ENCODE data around the gene ZNF408.
A peak's percentile ranks its signal among the peaks of the same experiment; 100 is the strongest.
"Not testable (repeated sequence)": the region's sequence is repeated elsewhere in the genome, so short reads cannot be mapped to it uniquely, and the experiment has no call there.

The ZNF408 gene

GRCh38 chr11:46693597-46694012 is 7.2 kb upstream of the ZNF408 start:
- H3K27ac ChIP-seq (ENCODE audit: low read depth, low read length) = no peak overlapping the region
- H3K36me3 ChIP-seq (ENCODE audit: control insufficient read depth, insufficient read depth, low read length) = peaks cover 28% of the 10 kb centered on the region
- no peak overlapping the region for H3K9ac ChIP-seq (ENCODE audit: low read length)

GRCh38 chr11:46694072-46694471 is 6.8 kb upstream of the ZNF408 start:
- H3K27ac ChIP-seq (ENCODE audit: low read depth, low read length) = no peak overlapping the region
- H3K4me1 ChIP-seq (ENCODE audit: control insufficient read depth, insufficient read depth, low read length) = peaks cover 16% of the 10 kb centered on the region
- H3K4me3 ChIP-seq (ENCODE audit: low read length) = no peak overlapping the region
- no peak overlapping the region for H3K9ac ChIP-seq (ENCODE audit: low read length)
- peaks cover 28% of the 10 kb centered on the region for H3K36me3 ChIP-seq (ENCODE audit: control insufficient read depth, insufficient read depth, low read length)
- H3K27me3 ChIP-seq (ENCODE audit: control insufficient read depth, insufficient read depth, low read length) = no peaks in the 10 kb centered on the region

More at GRCh38 chr11:46693597-46694012, 7.2 kb upstream of the ZNF408 start:
- Histone ChIP-seq H3K4me3 (ENCODE audit: low read length) (no peak overlapping the region), H3K27me3 (ENCODE audit: control insufficient read depth, insufficient read depth, low read length) (no peaks in the 10 kb centered on the region), H3K4me1 (ENCODE audit: control insufficient read depth, insufficient read depth, low read length) (peaks cover 13% of the 10 kb centered on the region)

GRCh38 chr11:46694607-46695006 is 6.2 kb upstream of the ZNF408 start:
- Histone ChIP-seq H3K36me3 (ENCODE audit: control insufficient read depth, insufficient read depth, low read length) (peaks cover 28% of the 10 kb centered on the region), H3K9ac (ENCODE audit: low read length) (no peak overlapping the region), H3K4me3 (ENCODE audit: low read length) (no peak overlapping the region), H3K4me1 (ENCODE audit: control insufficient read depth, insufficient read depth, low read length) (peaks cover 18% of the 10 kb centered on the region), H3K27me3 (ENCODE audit: control insufficient read depth, insufficient read depth, low read length) (no peaks in the 10 kb centered on the region), H3K27ac (ENCODE audit: low read depth, low read length) (no peak overlapping the region)

- Histone ChIP-seq H3K27me3 (ENCODE audit: control insufficient read depth, insufficient read depth, low read length) (no peaks in the 10 kb centered on the region), H3K4me1 (ENCODE audit: control insufficient read depth, insufficient read depth, low read length) (peaks cover 18% of the 10 kb centered on the region), H3K27ac (ENCODE audit: low read depth, low read length) (no peak overlapping the region), H3K36me3 (ENCODE audit: control insufficient read depth, insufficient read depth, low read length) (peaks cover 28% of the 10 kb centered on the region), H3K4me3 (ENCODE audit: low read length) (no peak overlapping the region), H3K9ac (ENCODE audit: low read length) (no peak overlapping the region)
Observed at GRCh38 chr11:46695345-46696211, 5.3 kb upstream of the ZNF408 start.

- Histone ChIP-seq H3K36me3 (ENCODE audit: control insufficient read depth, insufficient read depth, low read length) (peaks cover 26% of the 10 kb centered on the region), H3K4me1 (ENCODE audit: control insufficient read depth, insufficient read depth, low read length) (peaks cover 18% of the 10 kb centered on the region)
Observed at GRCh38 chr11:46696212-46696558, 4.6 kb upstream of the ZNF408 start.

GRCh38 chr11:46697303-46697702 is 3.5 kb upstream of the ZNF408 start:
- H3K27ac ChIP-seq (ENCODE audit: low read depth, low read length) = no peak overlapping the region
- H3K36me3 ChIP-seq (ENCODE audit: control insufficient read depth, insufficient read depth, low read length) = peaks cover 23% of the 10 kb centered on the region
- no peak overlapping the region for H3K4me3 ChIP-seq (ENCODE audit: low read length)
- no peaks in the 10 kb centered on the region for H3K27me3 ChIP-seq (ENCODE audit: control insufficient read depth, insufficient read depth, low read length)
- H3K4me1 ChIP-seq (ENCODE audit: control insufficient read depth, insufficient read depth, low read length) = peaks cover 23% of the 10 kb centered on the region
- H3K9ac ChIP-seq (ENCODE audit: low read length) = no peak overlapping the region

More at GRCh38 chr11:46696212-46696558, 4.6 kb upstream of the ZNF408 start:
- no peaks in the 10 kb centered on the region for H3K27me3 ChIP-seq (ENCODE audit: control insufficient read depth, insufficient read depth, low read length)
- no peak overlapping the region for H3K9ac ChIP-seq (ENCODE audit: low read length)
- H3K27ac ChIP-seq (ENCODE audit: low read depth, low read length) = no peak overlapping the region
- no peak overlapping the region for H3K4me3 ChIP-seq (ENCODE audit: low read length)

- Histone ChIP-seq H3K4me3 (ENCODE audit: low read length) (no peak overlapping the region), H3K27me3 (ENCODE audit: control insufficient read depth, insufficient read depth, low read length) (no peaks in the 10 kb centered on the region), H3K27ac (ENCODE audit: low read depth, low read length) (no peak overlapping the region), H3K4me1 (ENCODE audit: control insufficient read depth, insufficient read depth, low read length) (peaks cover 23% of the 10 kb centered on the region), H3K36me3 (ENCODE audit: control insufficient read depth, insufficient read depth, low read length) (peaks cover 24% of the 10 kb centered on the region), H3K9ac (ENCODE audit: low read length) (no peak overlapping the region)
Observed at GRCh38 chr11:46697723-46698122, 3.1 kb upstream of the ZNF408 start.

GRCh38 chr11:46698597-46698996 is 2.2 kb upstream of the ZNF408 start:
- H3K27me3 ChIP-seq (ENCODE audit: control insufficient read depth, insufficient read depth, low read length) = no peaks in the 10 kb centered on the region
- peaks cover 23% of the 10 kb centered on the region for H3K4me1 ChIP-seq (ENCODE audit: control insufficient read depth, insufficient read depth, low read length)
- H3K4me3 ChIP-seq (ENCODE audit: low read length) = no peak overlapping the region
- H3K27ac ChIP-seq (ENCODE audit: low read depth, low read length) = no peak overlapping the region
- peaks cover 27% of the 10 kb centered on the region for H3K36me3 ChIP-seq (ENCODE audit: control insufficient read depth, insufficient read depth, low read length)
- H3K9ac ChIP-seq (ENCODE audit: low read length) = no peak overlapping the region

- H3K4me1 ChIP-seq (ENCODE audit: control insufficient read depth, insufficient read depth, low read length) = peaks cover 23% of the 10 kb centered on the region
- H3K9ac ChIP-seq (ENCODE audit: low read length) = peak overlapping the region; percentile 66
- H3K4me3 ChIP-seq (ENCODE audit: low read length) = peak overlapping the region; percentile 93
- H3K27ac ChIP-seq (ENCODE audit: low read depth, low read length) = peak overlapping the region; percentile 94
- H3K36me3 ChIP-seq (ENCODE audit: control insufficient read depth, insufficient read depth, low read length) = peaks cover 25% of the 10 kb centered on the region
- no peaks in the 10 kb centered on the region for H3K27me3 ChIP-seq (ENCODE audit: control insufficient read depth, insufficient read depth, low read length)
Observed at GRCh38 chr11:46701078-46701654, 335 bp downstream of the ZNF408 start.

- H3K27me3 ChIP-seq (ENCODE audit: control insufficient read depth, insufficient read depth, low read length) = no peaks in the 10 kb centered on the region
- no peak overlapping the region for H3K9ac ChIP-seq (ENCODE audit: low read length)
- peaks cover 5% of the 10 kb centered on the region for H3K4me1 ChIP-seq (ENCODE audit: control insufficient read depth, insufficient read depth, low read length)
- H3K36me3 ChIP-seq (ENCODE audit: control insufficient read depth, insufficient read depth, low read length) = peaks cover 37% of the 10 kb centered on the region
- H3K4me3 ChIP-seq (ENCODE audit: low read length) = no peak overlapping the region
- H3K27ac ChIP-seq (ENCODE audit: low read depth, low read length) = no peak overlapping the region
Observed at GRCh38 chr11:46705070-46705688, 4.3 kb downstream of the ZNF408 start.

GRCh38 chr11:46706886-46707285 is 6.1 kb downstream of the ZNF408 start:
- Histone ChIP-seq H3K4me1 (ENCODE audit: control insufficient read depth, insufficient read depth, low read length) (peaks cover 2% of the 10 kb centered on the region), H3K9ac (ENCODE audit: low read length) (no peak overlapping the region), H3K27ac (ENCODE audit: low read depth, low read length) (no peak overlapping the region), H3K36me3 (ENCODE audit: control insufficient read depth, insufficient read depth, low read length) (peaks cover 37% of the 10 kb centered on the region), H3K27me3 (ENCODE audit: control insufficient read depth, insufficient read depth, low read length) (no peaks in the 10 kb centered on the region), H3K4me3 (ENCODE audit: low read length) (no peak overlapping the region)

- H3K4me3 ChIP-seq (ENCODE audit: low read length); H3K27ac ChIP-seq (ENCODE audit: low read depth, low read length); H3K4me1 ChIP-seq (ENCODE audit: control insufficient read depth, insufficient read depth, low read length); H3K27me3 ChIP-seq (ENCODE audit: control insufficient read depth, insufficient read depth, low read length); H3K9ac ChIP-seq (ENCODE audit: low read length): not testable (repeated sequence)
- peaks cover 25% of the 10 kb centered on the region for H3K36me3 ChIP-seq (ENCODE audit: control insufficient read depth, insufficient read depth, low read length)
Observed at GRCh38 chr11:46709351-46709750, 8.5 kb downstream of the ZNF408 start.
